Suppressor macrophage treated with lipopolysaccharide for 4 hours (primary cell): ENCODE data around the gene MT1A.
A peak's percentile ranks its signal among the peaks of the same experiment; 100 is the strongest.

ENCODE experiments used
- DNase-seq: peaks from one replicate; pipeline ENCODE4 v3.0.0-alpha.2; 2020

MT1A gene

GRCh38 chr16:56632156-56632847 lies 6.2 kb upstream of the MT1A start, which contains the start of gene MT1M:
TSS of gene MT1M (plus strand) at chr16:56632659. CDS start at chr16:56632732, 73 bp downstream.
- peak; percentile 43 for DNase-seq

DNA sequence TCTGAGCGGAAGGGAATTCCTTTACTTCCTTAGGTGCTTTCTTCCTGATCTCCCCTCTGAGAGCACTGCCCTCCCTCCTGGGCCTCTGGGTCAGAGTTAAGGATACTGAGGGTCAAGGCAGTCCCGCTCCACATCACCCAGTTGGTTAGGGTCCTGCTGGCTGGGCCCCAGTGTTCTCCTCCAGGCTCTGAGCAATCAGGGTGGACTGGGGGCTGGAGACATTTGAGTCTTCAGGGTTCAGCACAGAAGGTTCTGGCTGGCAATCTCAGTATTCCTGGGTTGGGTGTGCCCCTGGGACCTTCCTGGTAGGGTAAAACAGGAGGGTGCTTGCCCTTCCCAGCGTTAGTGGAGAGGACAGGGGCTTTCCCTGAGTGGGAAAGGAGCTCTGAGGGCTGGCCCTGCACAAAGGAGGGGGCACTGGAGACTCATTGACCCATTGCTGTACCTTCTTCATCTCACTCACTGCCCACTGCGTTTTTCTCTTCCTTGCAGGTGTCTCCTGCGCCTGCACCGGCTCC lies 5.6 kb upstream of the MT1A start:
- DNase-seq: no peak

GRCh38 chr16:56633535-56633934 lies 4.9 kb upstream of the MT1A start:
- DNase-seq: no peak

DNA sequence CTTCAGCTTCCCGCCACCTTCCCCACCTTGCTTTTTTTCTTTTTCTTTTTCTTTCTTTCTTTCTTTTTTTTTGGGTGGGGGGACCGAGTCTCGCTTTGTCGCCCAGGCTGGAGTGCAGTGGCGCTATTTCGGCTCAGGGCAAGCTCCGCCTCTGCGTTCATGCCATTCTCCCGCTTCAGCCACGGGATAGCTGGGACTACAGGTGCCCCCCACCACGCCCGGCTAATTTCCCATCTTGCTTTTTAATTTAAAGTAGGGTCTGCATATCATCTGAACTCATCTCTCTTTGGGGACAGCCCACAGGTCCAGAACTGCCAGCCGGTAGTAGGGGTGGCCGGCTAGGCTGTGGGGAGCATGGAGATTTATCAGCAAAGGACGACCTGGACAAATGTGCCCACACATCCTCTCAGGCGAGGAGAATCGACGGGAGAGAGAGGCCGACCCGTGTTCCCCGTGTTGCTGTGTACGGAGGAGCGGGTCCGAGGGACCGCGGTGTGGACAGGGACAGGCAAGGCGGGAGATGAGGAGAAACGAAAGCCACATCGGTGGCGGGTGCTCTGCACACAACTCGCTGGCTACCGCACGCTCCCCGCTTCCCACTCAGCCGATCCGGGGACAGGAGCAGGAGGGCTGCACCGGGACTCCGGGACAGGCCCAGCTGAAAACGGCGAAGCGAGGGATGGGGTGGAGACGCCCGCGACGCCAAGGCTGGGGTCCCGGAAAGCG lies 3.6 kb upstream of the MT1A start:
- no peak for DNase-seq

GRCh38 chr16:56635441-56635967 lies 3.0 kb upstream of the MT1A start:
- DNase-seq: no peak

DNA sequence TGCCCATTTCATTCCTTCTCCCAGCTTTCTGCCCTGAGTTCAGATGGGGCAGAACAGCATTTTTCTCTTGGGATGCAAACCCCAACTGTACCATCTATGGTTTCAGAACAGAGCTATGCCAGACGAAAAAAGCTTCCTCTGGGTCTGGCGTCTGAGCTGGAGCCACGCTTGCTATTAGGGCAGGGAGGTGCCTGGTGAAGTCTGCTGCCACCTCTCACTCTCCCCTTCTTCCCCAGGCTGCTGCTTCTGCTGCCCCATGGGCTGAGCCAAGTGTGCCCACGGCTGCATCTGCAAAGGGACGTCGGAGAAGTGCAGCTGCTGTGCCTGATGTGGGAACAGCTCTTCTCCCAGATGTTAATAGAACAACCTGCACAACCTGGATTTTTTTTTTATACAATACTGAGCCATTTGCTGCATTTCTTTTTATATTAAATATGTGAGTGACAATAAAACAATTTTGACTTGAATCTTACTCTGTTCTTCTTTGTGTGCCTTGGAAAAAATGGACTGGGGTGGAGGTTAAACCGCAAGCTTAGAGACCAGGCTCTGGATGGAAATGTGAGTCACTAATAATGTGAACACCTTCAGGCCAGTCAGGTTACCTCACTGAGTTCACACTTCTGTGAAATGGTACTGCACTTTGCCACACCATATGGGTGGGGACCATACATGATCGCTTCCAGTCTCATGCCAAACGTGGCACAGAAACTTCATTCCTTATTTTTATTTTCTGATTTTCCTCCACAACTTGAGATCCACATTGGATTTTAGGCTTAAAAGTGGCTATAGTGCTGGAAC lies 1.7 kb upstream of the MT1A start:
- no peak for DNase-seq

DNA sequence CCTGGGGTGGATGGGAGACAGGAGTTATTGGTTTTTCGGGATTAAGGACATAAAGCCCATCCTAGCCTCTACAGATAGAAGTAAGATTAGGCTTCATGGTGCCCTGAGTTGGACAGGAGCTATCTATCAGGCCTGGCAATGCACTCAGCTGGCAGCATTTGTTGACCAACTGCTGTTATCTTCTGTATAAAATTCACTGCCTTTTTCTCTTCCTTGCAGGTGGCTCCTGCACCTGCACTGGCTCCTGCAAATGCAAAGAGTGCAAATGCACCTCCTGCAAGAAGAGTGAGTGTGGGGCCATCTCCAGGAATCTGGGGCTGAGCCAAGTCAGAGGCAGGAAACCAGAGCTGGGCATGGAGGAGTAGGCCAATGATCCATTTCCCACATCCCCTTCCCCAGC lies 579 bp downstream of the MT1A start:
- DNase-seq: no peak

- no peak for DNase-seq
These were observed 1.6 kb downstream of the MT1A start for GRCh38 chr16:56640076-56640475.

DNA sequence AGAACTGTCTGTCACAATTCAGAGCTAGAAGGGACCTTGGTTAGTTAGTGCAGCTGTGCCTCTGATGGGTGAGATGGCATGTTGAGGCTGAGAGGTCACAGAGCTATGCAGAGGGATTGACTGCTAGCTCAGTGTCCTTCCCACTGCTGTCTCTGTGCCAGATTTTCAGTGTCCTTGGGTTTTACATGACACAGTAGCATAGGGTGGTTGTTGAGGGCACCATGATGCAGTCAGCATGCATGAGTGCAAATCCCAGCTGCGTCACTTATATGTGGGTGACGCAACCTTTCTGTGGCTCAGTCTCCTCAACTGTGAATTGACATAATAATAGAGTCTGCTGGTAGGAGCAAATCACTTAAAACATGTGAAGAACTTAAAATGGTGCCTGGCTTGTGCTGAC lies 2.7 kb downstream of the MT1A start:
- DNase-seq: peak; percentile 54

GRCh38 chr16:56643080-56643778 lies 4.8 kb downstream of the MT1A start:
- peak; percentile 85 for DNase-seq

DNA sequence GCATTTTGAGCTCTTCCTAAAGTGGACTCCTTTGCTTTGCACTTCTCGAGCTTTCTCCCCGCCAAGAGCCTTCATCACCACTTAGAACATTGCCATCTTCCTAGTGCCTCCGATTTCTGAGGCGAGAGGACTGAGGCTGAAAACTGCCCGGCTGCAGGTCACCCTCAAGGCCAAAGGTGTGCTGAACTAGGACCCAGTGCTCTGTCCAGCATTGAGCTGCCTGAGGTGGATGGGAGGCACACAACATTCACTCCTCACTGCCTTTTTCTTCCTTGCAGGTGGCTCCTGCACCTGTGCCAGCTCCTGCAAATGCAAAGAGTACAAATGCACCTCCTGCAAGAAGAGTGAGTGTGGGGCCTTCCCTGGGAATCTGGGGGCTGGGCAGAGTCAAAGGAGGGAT lies 5.4 kb downstream of the MT1A start:
- no peak for DNase-seq

GRCh38 chr16:56645311-56645710 lies 6.8 kb downstream of the MT1A start:
- no peak for DNase-seq

- no peak for DNase-seq
These were observed 7.4 kb downstream of the MT1A start for GRCh38 chr16:56645838-56646237.

GRCh38 chr16:56647641-56648431 lies 9.4 kb downstream of the MT1A start:
- DNase-seq: no peak

DNA sequence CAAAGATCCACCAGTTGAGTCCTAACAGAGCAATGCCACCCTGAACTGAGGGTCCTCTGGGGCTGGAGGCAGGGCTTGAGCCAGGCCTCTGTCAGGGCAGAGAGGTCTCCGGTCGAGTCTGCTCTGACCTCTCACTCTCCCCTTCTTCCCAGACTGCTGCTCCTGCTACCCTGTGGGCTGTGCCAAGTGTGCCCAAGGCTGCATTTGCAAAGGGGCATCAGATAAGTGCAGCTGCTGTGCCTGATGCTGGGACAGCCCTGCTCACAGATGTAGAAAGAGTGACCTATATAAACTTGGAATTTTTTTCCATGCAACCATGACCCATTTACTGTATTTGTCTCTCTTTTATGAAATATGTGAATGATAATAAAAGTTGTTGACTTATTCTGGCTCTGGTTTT lies 10.8 kb downstream of the MT1A start:
- no peak for DNase-seq

DNA sequence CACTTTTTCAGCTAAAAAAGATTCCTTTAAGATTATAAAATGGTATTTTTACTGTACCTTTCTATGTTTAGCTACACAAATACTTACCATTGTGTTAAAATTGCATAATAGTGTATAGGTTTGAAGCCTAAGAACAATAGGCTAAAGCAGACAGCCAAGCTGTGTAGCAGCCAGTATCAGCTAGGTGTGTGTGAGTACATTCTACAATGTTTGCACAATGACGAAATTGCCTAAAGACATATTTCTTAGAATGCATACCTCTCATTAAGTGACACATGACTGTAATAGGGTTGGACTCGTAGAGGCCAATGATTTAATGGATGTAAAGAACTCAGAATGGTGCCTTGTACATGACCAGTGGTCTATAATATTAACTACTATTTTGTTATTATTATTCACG lies 11.4 kb downstream of the MT1A start:
- no peak for DNase-seq

- no peak for DNase-seq
These were observed 13.1 kb downstream of the MT1A start, which contains the start of gene MT1B for GRCh38 chr16:56651586-56651985. TSS of gene MT1B (plus strand) at chr16:56651886. CDS start at chr16:56651954, 68 bp downstream.

DNA sequence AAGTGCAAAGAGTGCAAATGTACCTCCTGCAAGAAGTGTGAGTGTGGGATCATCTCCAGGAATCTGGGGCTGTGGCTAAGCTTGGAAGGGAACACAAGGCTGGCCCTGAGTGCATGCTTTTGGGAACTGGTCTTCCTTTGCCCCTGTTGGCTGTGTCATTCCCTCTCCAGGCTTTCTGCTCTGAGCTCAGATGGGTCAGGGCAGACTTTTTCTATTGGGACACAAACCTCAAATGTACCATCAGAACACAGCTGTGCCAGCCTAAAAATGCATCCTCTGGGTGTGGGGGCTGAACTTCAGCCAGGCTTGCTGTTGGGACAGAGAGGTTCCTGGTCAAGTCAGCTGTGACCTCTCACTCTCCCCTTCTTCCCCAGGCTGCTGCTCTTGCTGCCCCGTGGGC lies 14.1 kb downstream of the MT1A start:
- DNase-seq: no peak

GRCh38 chr16:56653218-56653617 lies 14.8 kb downstream of the MT1A start:
- DNase-seq: no peak

GRCh38 chr16:56657555-56658326 lies 19.3 kb downstream of the MT1A start, which contains the start of gene MT1F:
TSS of gene MT1F (plus strand) at chr16:56657959. CDS start at chr16:56658059, 100 bp downstream.
- peak; percentile 86 for DNase-seq
